Panc1 (cell line): ENCODE measurements around the gene RNF222. TPM values are rescaled to one million over a fixed set of nuclear protein-coding genes. Genes with fewer than 3 reads are reported as not detected.

Experiments used
- ATAC-seq: fragments of 200-7000 bp; cut with Tn5 transposase; 2 replicates; pipeline ENCODE4 v1.9.1; 2020; ENCODE audit warnings: mild to moderate bottlenecking, moderate library complexity
- BruUV-seq: library from RNA; stranded (reverse); fragments of 400-500 nt; replicated peaks from 2 replicates; lab custom pipeline; 2021; lab: Mats Ljungman, UMichigan
- CTCF ChIA-PET: fragments of 300-600 bp; sonication (Branson Sonifier 250); formaldehyde crosslinking; loops from one replicate; lab custom pipeline; 2022; ENCODE audit warnings: antibody characterized with exemption; lab: Charles Lee
- POLR2A ChIA-PET: fragments of 300-600 bp; sonication (Branson Sonifier 250); formaldehyde crosslinking; loops from one replicate; lab custom pipeline; 2022; ENCODE audit warnings: antibody characterized with exemption; lab: Charles Lee
- DNase-seq: peaks from one replicate; pipeline ENCODE4 v3.0.0-alpha.2; 2010; ENCODE audit warnings: low read depth, low spot score
- H3K27ac ChIP-seq: 2 replicates; pipeline ENCODE4 v1.5.1; 2011; ENCODE audit warnings: mild to moderate bottlenecking, low read length, inconsistent platforms
- H3K27me3 ChIP-seq: fragments of 200-500 bp; sonication (Bioruptor generic); 2 replicates; pipeline ENCODE4 v1.6.0; 2014; ENCODE audit warnings: low read length, inconsistent platforms; ENCODE audit not compliant: control insufficient read depth, insufficient read depth
- H3K36me3 ChIP-seq: fragments of 200-500 bp; sonication (Bioruptor generic); 2 replicates; pipeline ENCODE4 v1.5.1; 2014; ENCODE audit warnings: inconsistent platforms, mild to moderate bottlenecking, low read length, moderate library complexity; ENCODE audit not compliant: control insufficient read depth, insufficient read depth
- H3K4me1 ChIP-seq: 2 replicates; pipeline ENCODE4 v1.5.1; 2011; ENCODE audit warnings: inconsistent platforms, mild to moderate bottlenecking, low read length, moderate library complexity; ENCODE audit not compliant: control insufficient read depth, insufficient read depth
- H3K4me3 ChIP-seq, 2 experiments: 2 replicates each; pipeline ENCODE4 v1.5.1; 2011 to 2012; ENCODE audit warnings: low read depth in 2 of 2, low read length in 2 of 2, mild to moderate bottlenecking in 2 of 2, inconsistent platforms in 1 of 2, moderate library complexity in 1 of 2
- H3K9me3 ChIP-seq: fragments of 200-500 bp; sonication (Bioruptor generic); 2 replicates; pipeline ENCODE4 v1.5.1; 2014; ENCODE audit warnings: low read depth, mild to moderate bottlenecking, inconsistent platforms, low read length, moderate library complexity; ENCODE audit not compliant: control insufficient read depth, insufficient read depth
- CTCF ChIP-seq: fragments of 450-650 bp; IDR thresholded peaks from 2 replicates; pipeline ENCODE4 v1.5.1; 2017; ENCODE audit warnings: mild to moderate bottlenecking
- POLR2AphosphoS5 ChIP-seq: IDR thresholded peaks from 2 replicates; pipeline ENCODE4 v1.6.1; 2012; ENCODE audit warnings: mild to moderate bottlenecking, low read depth, low read length, moderate library complexity
- REST ChIP-seq, 2 experiments: IDR thresholded peaks; 2 replicates each; pipeline ENCODE4 v1.6.1; 2011 to 2012; ENCODE audit warnings: low read depth in 2 of 2, control low read depth in 1 of 2, low read length in 1 of 2, mild to moderate bottlenecking in 1 of 2, moderate library complexity in 1 of 2; ENCODE audit not compliant: insufficient read depth in 1 of 2
- SIN3A ChIP-seq: IDR thresholded peaks from 2 replicates; pipeline ENCODE4 v1.6.1; 2012; ENCODE audit warnings: low read depth, mild to moderate bottlenecking, low read length, moderate library complexity, borderline replicate concordance; ENCODE audit not compliant: insufficient read depth
- TCF7L2 ChIP-seq: IDR thresholded peaks from 2 replicates; pipeline ENCODE4 v1.6.1; 2011; ENCODE audit warnings: mild to moderate bottlenecking, low read depth, low read length, inconsistent platforms
- in situ Hi-C: cut with HindIII; loops from 2 replicates; pipeline ENCODE4 v1.10.0; 2016; ENCODE audit warnings: low sequenced_read_pairs, low pct_unique_long_range_greater_than_20kb
- intact Hi-C: fragments of 100-400 bp; cut with micrococcal nuclease; formaldehyde crosslinking; loops from one replicate; pipeline ENCODE4 v1.10.0; 2022; ENCODE audit not compliant: unreplicated experiment
- total RNA-seq: library from RNA; stranded (reverse); gene quantifications from one replicate; pipeline ENCODE4 v1.2.1, GENCODE V29; 2021; ENCODE audit not compliant: unreplicated experiment

Gene RNF222
- total RNA-seq, 1 experiment from 2014 or later = not detected

GRCh38 chr17:8402921-8403536, 5.4 kb upstream of the RNF222 start:
- Histone ChIP-seq H3K4me1 (no peaks in the 10 kb centered on the region), H3K9me3 (no peaks in the 10 kb centered on the region), H3K4me3 (no peak overlapping the region), H3K27ac (no peak overlapping the region), H3K27me3 (no peaks in the 10 kb centered on the region), H3K36me3 (no peaks in the 10 kb centered on the region)
- intact Hi-C loops = no loop called here
- no TSS peak for BruUV-seq
- no peak for DNase-seq
- CTCF ChIA-PET = interaction anchor here (0.7 kb wide), 1 partner anchor 83 kb away, joined by 12 read pairs; no protein-coding TSS in a partner anchor
- no peak for ATAC-seq
- in situ Hi-C loops = no loop called here
- POLR2A ChIA-PET = interaction anchor here (0.7 kb wide), 1 partner anchor 436 kb away, joined by 3 read pairs; no protein-coding TSS in a partner anchor
- no peak for TF ChIP-seq REST (IDR thresholded peaks at IDR 0.05; ENCODE audit: insufficient read depth in 1 of 2, low read depth in 2 of 2, low read length in 1 of 2)
- no peak for TF ChIP-seq SIN3A
- TF ChIP-seq POLR2AphosphoS5 = no peak
- TF ChIP-seq TCF7L2 = no peak
- TF ChIP-seq CTCF = no peak

GRCh38 chr17:8401107-8401506, 3.5 kb upstream of the RNF222 start:
- Histone ChIP-seq H3K4me3 (no peak overlapping the region), H3K9me3 (no peaks in the 10 kb centered on the region), H3K4me1 (no peaks in the 10 kb centered on the region), H3K36me3 (no peaks in the 10 kb centered on the region), H3K27ac (no peak overlapping the region), H3K27me3 (peaks cover 2% of the 10 kb centered on the region; the same call in 1 of the 2 replicates)
- in situ Hi-C loops (no loop called here), intact Hi-C loops (no loop called here)
- TF ChIP-seq POLR2AphosphoS5 (no peak), CTCF (no peak), SIN3A (no peak), TCF7L2 (no peak), REST (IDR thresholded peaks at IDR 0.05; ENCODE audit: insufficient read depth in 1 of 2, low read depth in 2 of 2, low read length in 1 of 2) (no peak)
- POLR2A ChIA-PET = no interaction called here
- ATAC-seq (no peak), DNase-seq (no peak)
- BruUV-seq = no TSS peak
- CTCF ChIA-PET = no interaction called here
